ENCODE results near the gene MSI2. TPM values are rescaled to one million over a fixed set of nuclear protein-coding genes. Genes with fewer than 3 reads are reported as not detected.

MSI2 gene
- total and polyA plus RNA-seq, 2 experiments from 2014 or later = 4.3 to 17.9 TPM

- H4K20me1 ChIP-seq (ENCODE audit: insufficient read depth) = no peaks in the 10 kb centered on the region
- H3K27me3 ChIP-seq (replicated peaks; ENCODE audit: insufficient read depth) = no peaks in the 10 kb centered on the region
- no peak overlapping the region for H3K27ac ChIP-seq
- H3K79me2 ChIP-seq (ENCODE audit: insufficient read depth) = no peaks in the 10 kb centered on the region
- no peaks in the 10 kb centered on the region for H3K9me3 ChIP-seq (ENCODE audit: low read depth)
- no peak overlapping the region for H3K9ac ChIP-seq
- H3K4me2 ChIP-seq (ENCODE audit: unreplicated experiment) = no peak overlapping the region
- H2AFZ ChIP-seq = no peak overlapping the region
- in situ Hi-C loops (cut with MboI) = no loop called here
- WGBS, 2 experiments (ENCODE audit: low coverage in 1 of 2, low lambda C conversion rate in 2 of 2, missing lambda C conversion rate in 2 of 2) = 88% methylated on average over 18 of the region's 18 CpGs
- H3K4me1 ChIP-seq (ENCODE audit: insufficient read depth) = no peaks in the 10 kb centered on the region
- no peaks in the 10 kb centered on the region for H3K9me2 ChIP-seq (ENCODE audit: insufficient read depth)
- H3F3A ChIP-seq (ENCODE audit: insufficient read depth) = no peaks in the 10 kb centered on the region
- no peak for DNase-seq
- H3K36me3 ChIP-seq (ENCODE audit: low read depth) = no peaks in the 10 kb centered on the region
- no peak for TF ChIP-seq EZH2 (IDR thresholded peaks at IDR 0.05; ENCODE audit: insufficient read depth, poor library complexity, severe bottlenecking)
- no peak for TF ChIP-seq EZH2phosphoT487 (IDR thresholded peaks at IDR 0.05; ENCODE audit: insufficient read depth, low read depth)
- no peak overlapping the region for H3K4me3 ChIP-seq
Observed at GRCh38 chr17:57283203-57283971, 27.1 kb downstream of the MSI2 start.

- Histone ChIP-seq H3K36me3 (ENCODE audit: low read depth) (no peaks in the 10 kb centered on the region), H3K4me2 (ENCODE audit: unreplicated experiment) (no peak overlapping the region), H3K27me3 (replicated peaks; ENCODE audit: insufficient read depth) (no peaks in the 10 kb centered on the region), H3K4me3 (no peak overlapping the region), H3F3A (ENCODE audit: insufficient read depth) (no peaks in the 10 kb centered on the region), H3K27ac (no peak overlapping the region), H3K9ac (no peak overlapping the region), H3K79me2 (ENCODE audit: insufficient read depth) (no peaks in the 10 kb centered on the region), H2AFZ (no peak overlapping the region), H4K20me1 (ENCODE audit: insufficient read depth) (no peaks in the 10 kb centered on the region), H3K4me1 (ENCODE audit: insufficient read depth) (no peaks in the 10 kb centered on the region), H3K9me2 (ENCODE audit: insufficient read depth) (no peaks in the 10 kb centered on the region), H3K9me3 (ENCODE audit: low read depth) (no peaks in the 10 kb centered on the region)
- in situ Hi-C loops (cut with MboI) = no loop called here
- TF ChIP-seq EZH2phosphoT487 (IDR thresholded peaks at IDR 0.05; ENCODE audit: insufficient read depth, low read depth) = no peak
- 90 to 93% methylated on average over 3 of the region's 3 CpGs for WGBS, 2 experiments (ENCODE audit: low coverage in 1 of 2, low lambda C conversion rate in 2 of 2, missing lambda C conversion rate in 2 of 2)
- DNase-seq = no peak
Observed at GRCh38 chr17:57284583-57284982, 28.3 kb downstream of the MSI2 start.

DNA sequence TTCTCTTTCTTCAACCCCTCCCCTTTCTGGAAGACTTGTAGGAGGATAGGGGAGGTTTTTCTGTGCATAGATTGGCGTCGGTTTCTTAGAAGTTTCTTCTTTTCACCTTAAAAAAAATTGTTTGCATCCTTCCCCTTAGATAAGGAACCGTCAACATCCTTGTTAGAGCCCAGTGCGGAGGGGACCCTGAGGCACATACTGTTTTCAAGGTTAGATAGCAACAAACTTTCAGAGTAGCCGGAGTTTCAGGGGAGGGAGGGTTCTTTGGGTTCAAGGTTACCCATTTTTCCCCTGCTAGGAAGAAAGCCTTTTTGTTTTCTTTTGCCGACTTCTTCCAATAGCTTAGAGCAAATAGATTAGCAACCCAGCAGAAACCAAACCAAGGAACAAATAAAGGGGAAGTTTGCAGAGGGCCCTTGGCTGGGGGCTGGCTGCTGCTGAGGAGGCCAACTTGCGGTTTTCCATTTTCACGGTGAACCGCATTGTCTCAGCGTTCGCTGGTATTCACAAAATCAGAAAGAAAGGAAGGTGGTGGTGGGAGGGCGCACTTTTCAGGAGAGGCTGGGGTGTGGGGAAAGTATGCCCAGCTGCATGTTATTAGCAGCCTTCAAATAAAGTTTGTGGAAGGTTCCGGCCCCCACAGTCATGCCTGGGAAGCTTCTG, 28.8 kb downstream of the MSI2 start:
- 90 to 92% methylated on average over 13 of the region's 13 CpGs for WGBS, 2 experiments (ENCODE audit: low coverage in 1 of 2, low lambda C conversion rate in 2 of 2, missing lambda C conversion rate in 2 of 2)
- no peaks in the 10 kb centered on the region for H4K20me1 ChIP-seq (ENCODE audit: insufficient read depth)
- no peak overlapping the region for H2AFZ ChIP-seq
- H3K27me3 ChIP-seq (replicated peaks; ENCODE audit: insufficient read depth) = no peaks in the 10 kb centered on the region
- no peak for DNase-seq
- no peaks in the 10 kb centered on the region for H3K9me3 ChIP-seq (ENCODE audit: low read depth)
- H3K79me2 ChIP-seq (ENCODE audit: insufficient read depth) = no peaks in the 10 kb centered on the region
- no peak for TF ChIP-seq EZH2 (IDR thresholded peaks at IDR 0.05; ENCODE audit: insufficient read depth, poor library complexity, severe bottlenecking)
- TF ChIP-seq EZH2phosphoT487 (IDR thresholded peaks at IDR 0.05; ENCODE audit: insufficient read depth, low read depth) = no peak
- no peaks in the 10 kb centered on the region for H3F3A ChIP-seq (ENCODE audit: insufficient read depth)
- no peak overlapping the region for H3K9ac ChIP-seq
- no peak overlapping the region for H3K4me3 ChIP-seq
- H3K27ac ChIP-seq = no peak overlapping the region
- no peaks in the 10 kb centered on the region for H3K9me2 ChIP-seq (ENCODE audit: insufficient read depth)
- H3K4me1 ChIP-seq (ENCODE audit: insufficient read depth) = no peaks in the 10 kb centered on the region
- in situ Hi-C loops (cut with MboI) = no loop called here
- H3K4me2 ChIP-seq (ENCODE audit: unreplicated experiment) = no peak overlapping the region
- H3K36me3 ChIP-seq (ENCODE audit: low read depth) = no peaks in the 10 kb centered on the region

GRCh38 chr17:57285701-57286100, 29.4 kb downstream of the MSI2 start:
- Histone ChIP-seq H3K9me3 (ENCODE audit: low read depth) (no peaks in the 10 kb centered on the region), H3K9me2 (ENCODE audit: insufficient read depth) (no peaks in the 10 kb centered on the region), H3K27ac (no peak overlapping the region), H3K79me2 (ENCODE audit: insufficient read depth) (no peaks in the 10 kb centered on the region), H3K4me3 (no peak overlapping the region), H3F3A (ENCODE audit: insufficient read depth) (no peaks in the 10 kb centered on the region), H3K9ac (no peak overlapping the region), H4K20me1 (ENCODE audit: insufficient read depth) (no peaks in the 10 kb centered on the region), H2AFZ (no peak overlapping the region), H3K36me3 (ENCODE audit: low read depth) (no peaks in the 10 kb centered on the region), H3K4me2 (ENCODE audit: unreplicated experiment) (no peak overlapping the region), H3K4me1 (ENCODE audit: insufficient read depth) (no peaks in the 10 kb centered on the region), H3K27me3 (replicated peaks; ENCODE audit: insufficient read depth) (no peaks in the 10 kb centered on the region)
- TF ChIP-seq EZH2phosphoT487 (IDR thresholded peaks at IDR 0.05; ENCODE audit: insufficient read depth, low read depth) (no peak), EZH2 (IDR thresholded peaks at IDR 0.05; ENCODE audit: insufficient read depth, poor library complexity, severe bottlenecking) (no peak)
- in situ Hi-C loops (cut with MboI) = no loop called here
- DNase-seq = no peak
- 82 to 85% methylated on average over 5 of the region's 5 CpGs for WGBS, 2 experiments (ENCODE audit: low coverage in 1 of 2, low lambda C conversion rate in 2 of 2, missing lambda C conversion rate in 2 of 2)

Data from GM23248 (cell line).